Esophagus (tissue), 2 donors: ENCODE data around the gene NEURL3. TPM values are rescaled to one million over a fixed set of nuclear protein-coding genes. Genes with fewer than 3 reads are reported as not detected.

ENCODE experiments used
- H3K27ac ChIP-seq, 2 donors: one replicate each; pipeline ENCODE4 v1.5.1; 2013; ENCODE audit warnings: low read depth in 2 of 2, mild to moderate bottlenecking in 2 of 2, inconsistent platforms in 1 of 2, low read length in 1 of 2, moderate library complexity in 1 of 2
- H3K27me3 ChIP-seq, 2 donors: one replicate each; pipeline ENCODE4 v1.6.1; 2013; ENCODE audit warnings: low read length in 2 of 2, control low read depth in 1 of 2, mild to moderate bottlenecking in 1 of 2; ENCODE audit not compliant: insufficient read depth in 2 of 2, control insufficient read depth in 1 of 2
- H3K36me3 ChIP-seq, 2 donors: one replicate each; pipeline ENCODE4 v1.6.1; 2013; ENCODE audit warnings: low read length in 1 of 2; ENCODE audit not compliant: control insufficient read depth in 2 of 2, insufficient read depth in 2 of 2
- H3K4me1 ChIP-seq, 2 donors: one replicate each; pipeline ENCODE4 v1.6.1; 2013; ENCODE audit warnings: low read length in 1 of 2; ENCODE audit not compliant: control insufficient read depth in 2 of 2, insufficient read depth in 2 of 2
- H3K4me3 ChIP-seq, 2 donors: one replicate each; pipeline ENCODE4 v1.5.1; 2013; ENCODE audit warnings: low read length in 2 of 2, mild to moderate bottlenecking in 2 of 2, low read depth in 1 of 2, moderate library complexity in 1 of 2
- H3K9me3 ChIP-seq, 2 donors: one replicate each; pipeline ENCODE4 v1.6.1; 2013; ENCODE audit warnings: mild to moderate bottlenecking in 2 of 2, low read depth in 1 of 2, low read length in 1 of 2, moderate library complexity in 1 of 2; ENCODE audit not compliant: control insufficient read depth in 2 of 2, insufficient read depth in 1 of 2
- WGBS, 2 donors: extraction: QIAGEN DNeasy Blood & Tissue Kit; methylation state at CpG; one replicate each; pipeline ENCODE4 v1.1.7; 2013; 5-methylcytosine and 5-hydroxymethylcytosine counted together
- polyA plus RNA-seq, 2 donors: library from polyadenylated mRNA; stranded (reverse); fragments of 200-250 nt; gene quantifications; one replicate each; pipeline ENCODE4 v1.2.3, GENCODE V29; 2013
- donor health status: healthy with polysubstance abuse.
- donor health status: Bipolar disorder and iron deficiency.

Gene NEURL3
- polyA plus RNA-seq, 2 donors: 0.06 TPM; not detected in 1

DNA sequence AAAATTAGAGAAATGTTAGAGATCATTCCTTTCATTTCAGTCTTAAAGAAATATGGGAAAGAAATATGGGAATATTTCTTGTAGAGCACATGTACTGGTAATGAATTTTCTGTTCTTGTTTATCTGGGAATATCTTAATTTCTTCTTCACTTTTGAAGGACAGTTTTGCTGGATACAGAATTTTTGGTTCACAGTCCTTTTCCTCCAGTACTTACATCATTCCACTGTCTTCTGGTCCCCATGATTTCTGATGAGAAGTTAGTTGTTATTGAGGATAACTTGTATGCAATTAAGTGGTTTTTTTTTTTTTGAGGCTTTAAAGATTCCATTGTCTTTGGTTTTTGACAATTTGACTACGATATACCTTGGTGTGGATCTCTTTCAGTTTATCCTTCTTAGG is 11.0 kb downstream of the NEURL3 start:
- no peak overlapping the region for H3K4me3 ChIP-seq
- 94 to 98% methylated on average over 1 of the region's 1 CpG for WGBS, 2 donors

DNA sequence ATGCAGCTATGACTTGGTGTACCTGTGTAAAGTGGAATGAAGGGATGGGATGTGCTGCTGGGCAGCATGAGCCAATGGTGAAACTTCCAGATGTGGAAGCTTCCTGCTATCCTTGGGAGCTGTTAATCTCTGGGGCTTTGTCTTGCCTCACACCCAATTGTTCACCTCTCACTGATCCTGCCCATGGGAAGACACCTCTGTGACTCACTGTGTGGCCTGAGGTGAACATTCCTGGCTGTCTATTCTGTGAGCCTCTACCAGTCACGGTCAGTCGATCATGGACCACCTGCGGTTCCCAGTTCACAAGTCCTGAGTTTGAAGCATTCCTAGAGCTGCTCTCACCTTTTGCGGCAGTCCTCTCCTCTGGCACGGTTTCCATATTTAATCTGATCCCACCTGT is 12.1 kb downstream of the NEURL3 start:
- Histone ChIP-seq H3K27ac (no peak overlapping the region), H3K9me3 (peaks cover 0 to 2% of the 10 kb centered on the region in 2 donors), H3K4me1 (no peaks in the 10 kb centered on the region), H3K36me3 (no peaks in the 10 kb centered on the region), H3K27me3 (no peaks in the 10 kb centered on the region), H3K4me3 (no peak overlapping the region)
- WGBS, 2 donors: 58 to 60% methylated on average over 5 of the region's 5 CpGs

More for the DNA sequence above, 11.0 kb downstream of the NEURL3 start:
- H3K27ac ChIP-seq: no peak overlapping the region
- peaks cover 0 to 2% of the 10 kb centered on the region in 2 donors for H3K9me3 ChIP-seq
- H3K36me3 ChIP-seq: no peaks in the 10 kb centered on the region
- H3K4me1 ChIP-seq: no peaks in the 10 kb centered on the region
- H3K27me3 ChIP-seq: no peaks in the 10 kb centered on the region

DNA sequence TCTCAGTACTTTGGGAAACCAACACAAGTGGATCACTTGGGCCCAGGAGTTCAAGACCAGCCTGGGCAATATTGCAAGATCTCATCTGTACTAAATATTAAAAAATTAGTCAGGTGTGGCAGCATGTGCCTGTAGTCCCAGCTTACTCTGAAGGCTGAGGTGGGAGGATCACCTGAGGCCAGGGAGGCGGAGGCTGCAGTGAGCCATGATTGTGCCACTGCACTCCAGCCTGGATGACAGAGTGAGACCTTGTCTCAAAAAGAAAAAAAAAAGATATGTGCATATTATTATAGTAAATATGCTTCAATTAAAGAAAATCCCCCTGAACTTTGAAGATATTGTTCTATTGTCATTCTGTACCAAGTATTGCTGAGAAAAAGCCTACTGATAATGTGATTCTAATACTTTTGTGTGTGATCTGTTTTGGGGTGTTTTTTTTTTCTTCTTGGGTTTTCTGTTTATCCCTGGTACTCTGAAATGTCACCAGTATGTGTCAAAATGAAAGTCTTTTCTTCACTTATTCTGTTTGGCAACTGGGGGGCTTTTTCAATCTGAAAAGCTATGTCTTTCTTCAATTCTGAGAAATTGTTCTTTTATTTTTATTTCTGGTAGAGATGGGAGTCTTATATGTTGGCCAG is 13.2 kb downstream of the NEURL3 start:
- Histone ChIP-seq H3K27ac (no peak overlapping the region), H3K4me1 (no peaks in the 10 kb centered on the region), H3K27me3 (no peaks in the 10 kb centered on the region), H3K9me3 (peaks cover 0 to 2% of the 10 kb centered on the region in 2 donors), H3K36me3 (no peaks in the 10 kb centered on the region), H3K4me3 (no peak overlapping the region)
- WGBS, 2 donors: 94 to 96% methylated on average over 1 of the region's 1 CpG

DNA sequence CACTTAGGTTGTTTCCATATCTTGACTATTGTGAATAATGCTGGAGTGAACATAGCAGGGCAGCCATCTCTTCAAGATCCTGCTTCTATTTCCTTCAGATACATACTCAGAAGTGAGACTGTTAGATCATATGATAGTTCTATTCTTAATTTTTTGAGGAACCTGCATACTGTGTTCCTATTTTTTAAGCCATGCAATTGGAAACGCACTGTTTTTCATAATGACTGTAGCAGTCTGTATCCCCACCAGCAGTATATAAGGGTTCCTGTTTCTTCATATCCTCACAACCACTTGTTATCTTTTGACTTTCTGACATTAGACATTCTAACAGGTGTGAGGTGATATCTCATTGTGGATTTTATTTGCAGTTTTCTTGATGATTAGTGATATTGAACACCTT is 15.5 kb downstream of the NEURL3 start:
- no peak overlapping the region for H3K4me3 ChIP-seq
- 85 to 88% methylated on average over 1 of the region's 1 CpG for WGBS, 2 donors
- no peaks in the 10 kb centered on the region for H3K27me3 ChIP-seq
- H3K9me3 ChIP-seq: peaks cover 0 to 2% of the 10 kb centered on the region in 2 donors
- peaks cover 0 to 2% of the 10 kb centered on the region in 2 donors for H3K4me1 ChIP-seq
- H3K36me3 ChIP-seq: no peaks in the 10 kb centered on the region
- H3K27ac ChIP-seq: no peak overlapping the region

DNA sequence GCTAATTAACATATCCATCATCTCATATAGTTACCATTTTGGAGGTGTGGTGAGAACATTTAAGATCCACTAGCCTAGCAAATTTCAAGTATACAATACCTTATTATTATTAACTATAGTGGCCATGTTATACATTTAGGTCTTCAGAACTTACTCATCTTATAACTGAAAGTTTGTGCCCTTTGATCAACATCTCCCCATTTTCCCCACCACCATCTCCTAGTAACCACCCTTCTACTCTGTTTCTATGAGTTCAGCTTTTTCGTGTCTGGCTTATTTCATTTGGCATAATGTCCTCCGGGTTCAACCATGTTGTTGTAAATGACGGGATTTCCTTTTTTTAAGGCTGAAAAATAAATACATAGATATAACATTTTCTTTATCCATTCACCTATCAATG is 15.9 kb downstream of the NEURL3 start:
- Histone ChIP-seq H3K4me3 (no peak overlapping the region), H3K4me1 (peaks cover 0 to 2% of the 10 kb centered on the region in 2 donors), H3K36me3 (no peaks in the 10 kb centered on the region), H3K27ac (no peak overlapping the region), H3K9me3 (peaks cover 0 to 2% of the 10 kb centered on the region in 2 donors), H3K27me3 (no peaks in the 10 kb centered on the region)
- 87 to 90% methylated on average over 3 of the region's 3 CpGs for WGBS, 2 donors

DNA sequence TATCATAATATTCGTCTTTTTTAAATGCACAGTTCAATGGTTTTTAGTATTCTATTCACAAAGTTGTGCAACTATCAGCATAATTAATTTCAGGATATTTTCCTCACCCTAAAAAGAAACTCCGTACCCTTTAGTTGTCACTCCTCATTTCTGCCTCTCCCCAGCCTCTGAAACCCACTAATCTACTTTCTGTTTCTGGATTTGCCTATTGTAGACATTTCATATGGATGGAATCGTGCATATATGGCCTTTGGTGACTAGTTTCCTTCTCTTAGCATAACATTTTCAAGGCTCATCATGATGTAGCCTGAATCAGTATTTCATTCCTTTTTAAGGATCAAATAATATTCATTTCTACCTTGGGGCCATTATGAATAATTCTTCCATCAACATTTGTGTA is 18.5 kb downstream of the NEURL3 start:
- 47 to 49% methylated on average over 3 of the region's 3 CpGs for WGBS, 2 donors
- peaks cover 2% of the 10 kb centered on the region in 2 donors for H3K4me1 ChIP-seq
- no peaks in the 10 kb centered on the region for H3K27me3 ChIP-seq
- H3K36me3 ChIP-seq: no peaks in the 10 kb centered on the region
- no peak overlapping the region for H3K27ac ChIP-seq
- peak overlapping the region in 1 of 2 donors; percentile 54 for H3K4me3 ChIP-seq
- H3K9me3 ChIP-seq: no peaks in the 10 kb centered on the region

DNA sequence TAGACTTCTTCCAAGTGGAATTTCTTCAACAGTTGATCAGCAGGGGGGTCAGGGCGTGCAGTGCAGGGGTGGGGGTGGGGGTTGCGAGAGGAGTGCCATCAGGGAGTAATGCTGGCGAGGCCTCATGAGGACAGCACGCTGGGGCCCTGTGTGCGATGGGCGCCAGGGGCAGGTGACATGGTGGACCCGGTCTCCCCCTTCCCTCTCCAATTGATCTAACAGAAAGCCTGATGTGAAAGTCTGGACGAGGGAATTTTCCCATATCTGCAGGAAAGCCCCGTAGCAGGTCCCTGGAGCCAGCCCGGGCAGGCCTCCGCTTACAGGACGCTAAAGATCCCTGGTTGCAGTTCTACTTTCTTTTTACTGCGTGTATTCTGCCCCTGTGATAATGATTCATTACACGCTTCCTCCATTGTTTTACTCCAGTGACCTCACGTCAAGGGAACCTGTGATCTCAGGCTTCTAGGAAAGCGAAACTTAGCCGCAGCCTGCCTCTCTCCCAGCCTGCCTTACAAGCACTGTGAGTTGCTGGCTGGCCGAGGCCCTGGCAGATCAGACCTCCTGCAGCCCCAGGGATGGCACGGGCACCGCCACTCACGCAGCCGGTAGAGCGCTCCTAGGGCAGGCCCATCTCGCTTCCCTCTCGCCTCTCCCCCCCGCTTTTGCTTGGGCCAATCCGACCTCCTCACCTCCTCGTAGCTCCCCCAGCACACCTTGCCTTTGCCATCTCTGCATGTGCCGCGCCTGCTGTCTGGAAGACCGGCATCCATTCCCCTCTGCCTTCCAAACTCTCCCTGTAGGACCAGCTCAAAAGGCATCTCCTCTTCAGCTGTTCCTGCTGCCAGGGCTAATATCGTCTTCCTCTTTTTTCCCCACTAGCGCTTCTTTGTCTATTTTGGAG is 19.2 kb downstream of the NEURL3 start:
- no peaks in the 10 kb centered on the region for H3K36me3 ChIP-seq
- H3K4me3 ChIP-seq: peak overlapping the region; percentile 45 to 54
- H3K4me1 ChIP-seq: peaks cover 2% of the 10 kb centered on the region in 2 donors
- H3K27me3 ChIP-seq: no peaks in the 10 kb centered on the region
- no peaks in the 10 kb centered on the region for H3K9me3 ChIP-seq
- peak overlapping the region; percentile 69 to 91 for H3K27ac ChIP-seq
- WGBS, 2 donors: 16 to 17% methylated on average over 33 of the region's 33 CpGs

DNA sequence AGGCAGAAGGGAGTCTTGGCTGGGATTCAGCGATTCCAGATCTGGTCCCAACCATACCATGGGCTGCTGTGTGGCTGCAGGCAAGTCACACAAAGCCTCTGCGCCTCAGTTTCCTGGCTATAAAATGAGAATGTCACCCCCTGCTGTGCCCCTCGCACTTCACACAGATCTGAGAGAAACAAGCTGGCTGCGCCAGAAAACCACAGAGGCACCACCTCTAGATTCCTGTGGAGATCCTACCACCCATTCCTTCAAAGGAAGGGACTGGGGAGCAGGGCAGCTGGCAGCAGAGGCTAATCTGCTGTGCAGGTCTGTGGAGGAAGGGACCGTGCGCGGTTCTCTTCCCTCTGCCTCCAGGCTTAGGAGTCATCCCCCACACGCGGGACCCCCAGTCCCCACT is 19.8 kb downstream of the NEURL3 start:
- Histone ChIP-seq H3K4me3 (peak overlapping the region in 1 of 2 donors; percentile 54), H3K9me3 (no peaks in the 10 kb centered on the region), H3K4me1 (peaks cover 2% of the 10 kb centered on the region in 2 donors), H3K36me3 (no peaks in the 10 kb centered on the region), H3K27me3 (no peaks in the 10 kb centered on the region), H3K27ac (peak overlapping the region; percentile 69 to 91)
- 83 to 84% methylated on average over 9 of the region's 9 CpGs for WGBS, 2 donors

DNA sequence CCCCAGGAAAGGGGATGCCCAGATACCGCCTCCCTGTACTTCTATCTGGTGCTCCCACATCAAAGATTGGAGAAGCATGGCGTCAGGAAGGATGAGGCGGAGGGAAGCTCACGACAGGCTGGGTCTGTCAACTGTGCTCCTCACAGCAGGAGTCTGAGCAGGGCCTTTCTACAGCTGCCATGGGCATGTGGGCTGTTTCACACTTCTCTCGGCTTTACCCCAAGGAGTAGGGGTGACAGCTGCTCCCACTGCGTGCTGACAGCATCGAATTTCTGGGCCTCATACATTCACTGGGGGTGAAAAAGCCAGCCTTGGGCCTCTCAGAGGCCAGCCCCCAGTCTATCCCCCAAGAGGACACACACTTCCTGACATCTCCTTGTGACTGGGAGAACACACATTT is 21.1 kb downstream of the NEURL3 start:
- 86 to 90% methylated on average over 7 of the region's 7 CpGs for WGBS, 2 donors
- no peak overlapping the region for H3K4me3 ChIP-seq
- H3K27me3 ChIP-seq: no peaks in the 10 kb centered on the region
- no peaks in the 10 kb centered on the region for H3K36me3 ChIP-seq
- H3K4me1 ChIP-seq: peaks cover 2% of the 10 kb centered on the region in 2 donors
- H3K27ac ChIP-seq: no peak overlapping the region
- H3K9me3 ChIP-seq: no peaks in the 10 kb centered on the region
